ENCODE results near the gene OR1S2.

DNA sequence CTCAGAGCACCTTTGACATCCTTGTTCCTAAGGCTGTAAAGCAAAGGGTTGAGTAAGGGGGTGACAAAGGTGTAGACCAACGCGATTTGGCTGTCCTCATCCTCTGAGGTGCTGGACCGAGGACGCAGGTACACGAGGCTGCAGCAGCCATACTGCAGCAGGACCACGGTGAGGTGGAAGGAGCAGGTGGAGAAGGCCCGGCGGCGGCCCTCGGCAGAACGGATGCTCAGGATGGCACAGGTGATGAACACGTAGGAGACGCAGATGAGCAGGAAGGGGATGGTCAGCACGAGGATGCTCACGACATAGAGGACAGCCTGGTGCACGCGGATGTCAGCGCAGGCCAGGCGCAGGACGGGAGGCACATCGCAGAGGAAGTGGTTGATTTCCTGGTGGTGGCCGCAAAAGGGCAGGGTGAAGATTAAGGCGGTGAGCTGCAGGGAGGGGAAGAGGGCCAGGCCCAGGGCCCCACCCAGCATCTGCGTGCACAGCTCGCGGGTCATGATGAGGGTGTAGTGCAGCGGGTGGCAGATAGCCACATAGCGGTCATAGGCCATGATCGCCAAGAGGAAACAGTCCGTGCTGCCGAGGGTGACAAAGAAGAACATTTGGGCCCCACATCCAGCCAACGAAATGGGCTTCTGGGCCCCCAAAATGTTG lies 24.1 kb upstream of the OR1S2 start:
- TF ChIP-seq, protein P1, sequence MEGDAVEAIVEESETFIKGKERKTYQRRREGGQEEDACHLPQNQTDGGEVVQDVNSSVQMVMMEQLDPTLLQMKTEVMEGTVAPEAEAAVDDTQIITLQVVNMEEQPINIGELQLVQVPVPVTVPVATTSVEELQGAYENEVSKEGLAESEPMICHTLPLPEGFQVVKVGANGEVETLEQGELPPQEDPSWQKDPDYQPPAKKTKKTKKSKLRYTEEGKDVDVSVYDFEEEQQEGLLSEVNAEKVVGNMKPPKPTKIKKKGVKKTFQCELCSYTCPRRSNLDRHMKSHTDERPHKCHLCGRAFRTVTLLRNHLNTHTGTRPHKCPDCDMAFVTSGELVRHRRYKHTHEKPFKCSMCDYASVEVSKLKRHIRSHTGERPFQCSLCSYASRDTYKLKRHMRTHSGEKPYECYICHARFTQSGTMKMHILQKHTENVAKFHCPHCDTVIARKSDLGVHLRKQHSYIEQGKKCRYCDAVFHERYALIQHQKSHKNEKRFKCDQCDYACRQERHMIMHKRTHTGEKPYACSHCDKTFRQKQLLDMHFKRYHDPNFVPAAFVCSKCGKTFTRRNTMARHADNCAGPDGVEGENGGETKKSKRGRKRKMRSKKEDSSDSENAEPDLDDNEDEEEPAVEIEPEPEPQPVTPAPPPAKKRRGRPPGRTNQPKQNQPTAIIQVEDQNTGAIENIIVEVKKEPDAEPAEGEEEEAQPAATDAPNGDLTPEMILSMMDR (conservative IDR thresholded peaks at IDR 0.05; ENCODE audit: low read depth, low read length) = no peak
- no peak for TF ChIP-seq EZH2 (IDR thresholded peaks at IDR 0.05; ENCODE audit: borderline replicate concordance, low read depth, low read length, poor library complexity, severe bottlenecking)
